Activated CD4-positive, alpha-beta T cell treated with anti-CD3 and anti-CD28 coated beads, Interleukin-2, amount 10 ng/mL, durations not matched to agents 7 days and 5 days (primary cell): ENCODE results near the gene CACNA2D4. TPM values are rescaled to one million over a fixed set of nuclear protein-coding genes. Genes with fewer than 3 reads are reported as not detected.

Experiments used
- CTCF ChIA-PET: fragments of 350-600 bp; sonication (Branson Sonifier 250); formaldehyde crosslinking; loops from one replicate; lab custom pipeline; 2021; ENCODE audit warnings: antibody characterized with exemption; lab: Charles Lee
- POLR2A ChIA-PET: fragments of 350-600 bp; sonication (Branson Sonifier 250); formaldehyde crosslinking; loops from one replicate; lab custom pipeline; 2021; ENCODE audit warnings: antibody characterized with exemption; lab: Charles Lee
- DNase-seq: peaks from one replicate; pipeline ENCODE4 v3.0.0-alpha.2; 2020
- H3K27ac Mint-ChIP-seq: one replicate; pipeline ENCODE4 v1.8.0; 2021; ENCODE audit warnings: mild to moderate bottlenecking, moderate library complexity, mixed read lengths
- H3K27me3 Mint-ChIP-seq: one replicate; pipeline ENCODE4 v1.8.0; 2021; ENCODE audit warnings: mixed read lengths
- H3K36me3 Mint-ChIP-seq: one replicate; pipeline ENCODE4 v1.8.0; 2021; ENCODE audit warnings: low read depth, mixed read lengths
- H3K4me1 Mint-ChIP-seq: one replicate; pipeline ENCODE4 v1.8.0; 2021; ENCODE audit warnings: mixed read lengths
- H3K4me3 Mint-ChIP-seq: one replicate; pipeline ENCODE4 v1.8.0; 2021; ENCODE audit warnings: mild to moderate bottlenecking, moderate library complexity, mixed read lengths
- H3K9me3 Mint-ChIP-seq: one replicate; pipeline ENCODE4 v1.8.0; 2021; ENCODE audit warnings: mixed read lengths
- total RNA-seq, 2 experiments: library from RNA; stranded (reverse); gene quantifications; one replicate each; pipeline ENCODE4 v1.2.3, GENCODE V29; 2021

Gene CACNA2D4
- total RNA-seq, 2 experiments from 2014 or later: 12.9 to 16.4 TPM

DNA sequence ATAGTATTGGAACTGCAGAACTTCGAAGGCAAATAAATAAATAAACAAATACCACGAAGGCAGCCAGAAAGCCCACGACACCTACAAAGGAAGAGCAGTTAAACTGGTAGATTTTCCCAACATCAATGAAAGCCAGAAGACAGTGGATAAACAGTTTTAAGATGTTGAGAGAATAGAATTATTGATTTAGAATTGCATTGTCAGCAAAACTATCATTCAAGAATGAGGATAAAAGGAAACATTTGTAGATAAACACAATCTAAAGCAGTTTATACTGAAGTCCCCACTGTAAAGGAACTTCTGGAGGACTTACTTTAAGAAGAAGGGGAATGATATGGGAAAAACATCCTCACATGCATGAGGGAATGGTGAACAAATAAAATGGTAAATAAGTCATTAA is 29.5 kb downstream of the CACNA2D4 start:
- ChIA-PET CTCF (no interaction called here), POLR2A (no interaction called here)
- peaks cover 9% of the 10 kb centered on the region for H3K9me3 Mint-ChIP-seq
- H3K4me3 Mint-ChIP-seq: no peak overlapping the region
- H3K36me3 Mint-ChIP-seq: no peaks in the 10 kb centered on the region
- no peak for DNase-seq
- H3K4me1 Mint-ChIP-seq: no peaks in the 10 kb centered on the region
- peaks cover 24% of the 10 kb centered on the region for H3K27me3 Mint-ChIP-seq
- H3K27ac Mint-ChIP-seq: no peak overlapping the region

DNA sequence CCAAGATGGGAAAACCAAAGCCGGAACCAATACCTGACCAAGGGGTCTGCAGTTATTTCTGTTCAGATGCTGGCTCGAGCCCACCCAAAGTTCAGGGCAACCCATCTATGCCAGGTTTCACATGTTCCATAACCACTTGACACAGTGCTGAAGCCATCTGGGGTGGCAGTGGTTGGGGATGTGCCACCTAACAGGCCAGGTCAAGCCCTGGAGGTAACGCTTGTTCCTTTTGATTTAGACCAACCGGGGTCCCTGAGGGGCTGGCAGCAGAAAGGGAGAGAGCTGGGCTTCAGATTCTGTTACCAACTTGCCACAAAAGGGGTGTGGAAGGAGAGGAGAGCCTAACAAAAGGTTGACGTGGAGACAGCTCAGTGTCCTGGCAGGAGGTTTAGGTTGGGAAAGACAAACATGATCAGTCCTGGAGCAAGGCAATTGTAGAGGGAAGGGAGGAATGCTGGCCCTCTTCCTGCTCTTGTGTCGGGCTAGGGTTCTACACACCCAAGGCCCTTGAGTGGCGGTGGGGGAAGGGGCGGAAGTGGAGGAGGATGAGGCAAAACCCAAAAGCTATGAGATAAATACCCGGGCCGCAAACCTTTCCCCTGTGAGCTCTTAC is 31.9 kb downstream of the CACNA2D4 start:
- ChIA-PET POLR2A (no interaction called here), CTCF (interaction anchor here (1.0 kb wide), 1 partner anchor 9 kb away, joined by 3 read pairs; no protein-coding TSS in a partner anchor)
- Mint-ChIP-seq H3K36me3 (no peaks in the 10 kb centered on the region), H3K4me1 (no peaks in the 10 kb centered on the region), H3K27ac (no peak overlapping the region), H3K9me3 (peaks cover 5% of the 10 kb centered on the region), H3K27me3 (peaks cover 16% of the 10 kb centered on the region), H3K4me3 (no peak overlapping the region)
- DNase-seq: no peak

DNA sequence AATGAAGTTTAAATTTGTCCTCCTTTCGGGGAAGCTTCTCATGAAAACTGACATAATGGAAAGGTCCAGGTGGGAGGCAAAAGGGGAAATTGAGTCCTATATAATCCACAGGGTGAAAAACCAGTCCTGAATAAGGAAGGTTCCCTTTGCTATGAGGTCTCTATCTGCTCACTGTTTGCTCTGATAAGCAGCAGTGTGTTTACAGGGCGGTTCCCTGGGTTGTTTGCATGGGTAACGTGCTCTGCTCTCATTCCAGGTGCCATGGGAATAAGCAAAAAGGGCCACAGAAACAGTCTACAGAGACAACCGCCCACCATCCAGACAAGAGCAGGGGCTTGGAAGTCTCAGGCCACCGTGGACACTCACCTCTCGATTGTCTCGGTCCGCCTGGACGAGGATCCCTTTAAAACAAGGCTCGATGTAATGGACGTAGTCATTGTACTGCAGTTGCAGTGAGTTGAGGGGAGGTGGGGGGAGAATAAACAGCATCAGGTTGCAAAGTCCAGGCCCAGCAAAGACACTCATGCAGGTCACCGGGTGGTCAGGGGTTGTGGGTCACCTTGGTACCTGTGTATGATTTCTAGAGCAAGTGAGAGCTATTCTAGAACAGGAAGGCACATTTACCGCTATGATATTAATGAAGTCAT is 32.7 kb downstream of the CACNA2D4 start:
- Mint-ChIP-seq H3K27ac (no peak overlapping the region), H3K9me3 (peaks cover under 1% of the 10 kb centered on the region), H3K4me3 (no peak overlapping the region), H3K27me3 (peaks cover 13% of the 10 kb centered on the region), H3K36me3 (no peaks in the 10 kb centered on the region), H3K4me1 (no peaks in the 10 kb centered on the region)
- DNase-seq: no peak
- CTCF ChIA-PET: no interaction called here
- POLR2A ChIA-PET: no interaction called here

DNA sequence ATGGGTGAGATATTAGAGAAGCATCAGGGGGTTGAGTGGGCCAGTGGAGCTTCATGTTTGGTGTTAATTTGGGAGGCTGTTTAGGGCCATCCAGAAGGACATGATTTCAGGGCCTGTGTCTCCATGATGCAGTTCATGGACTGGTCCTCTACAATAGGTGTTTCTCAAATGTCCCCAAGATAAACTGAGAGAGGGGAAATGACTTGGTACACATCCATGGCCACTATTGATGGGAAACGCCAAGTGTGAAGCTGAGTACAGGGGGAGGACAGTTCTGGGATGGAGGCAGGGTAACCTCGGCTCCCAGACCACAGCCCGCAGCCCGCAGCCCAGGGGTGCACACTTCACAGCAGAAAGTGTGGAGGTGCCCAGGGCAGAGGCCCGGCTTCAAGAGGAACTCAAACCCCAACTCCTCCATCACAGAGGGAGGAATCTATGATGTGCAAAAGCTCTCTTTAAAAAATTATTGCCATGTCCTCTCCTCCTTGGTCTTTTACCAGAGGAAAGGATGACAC is 33.3 kb downstream of the CACNA2D4 start:
- CTCF ChIA-PET: no interaction called here
- POLR2A ChIA-PET: no interaction called here

DNA sequence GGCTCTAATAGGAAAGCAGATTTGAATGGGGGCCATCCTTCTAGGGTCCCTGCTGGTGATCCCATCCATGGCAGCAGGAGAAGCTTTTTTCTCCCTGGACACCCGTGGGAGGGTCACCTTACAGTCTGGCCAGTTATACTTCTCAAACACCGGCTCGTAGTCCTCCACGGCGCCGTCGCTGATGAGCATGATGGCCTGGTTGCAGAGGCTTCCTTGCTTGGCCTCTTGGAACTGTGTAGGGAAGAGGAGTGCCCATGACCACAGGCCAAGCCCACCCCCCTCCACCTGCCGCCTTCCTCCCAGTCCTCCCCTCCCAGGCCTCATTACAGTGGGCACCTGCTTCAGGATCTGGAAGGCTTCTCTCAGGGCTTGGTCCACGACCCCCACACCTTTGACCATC is 33.8 kb downstream of the CACNA2D4 start:
- no peak overlapping the region for H3K27ac Mint-ChIP-seq
- H3K27me3 Mint-ChIP-seq: peaks cover 13% of the 10 kb centered on the region
- ChIA-PET POLR2A (no interaction called here), CTCF (no interaction called here)
- no peak for DNase-seq
- no peaks in the 10 kb centered on the region for H3K9me3 Mint-ChIP-seq
- H3K4me1 Mint-ChIP-seq: no peaks in the 10 kb centered on the region
- H3K36me3 Mint-ChIP-seq: no peaks in the 10 kb centered on the region
- no peak overlapping the region for H3K4me3 Mint-ChIP-seq

More for the DNA sequence above, 33.3 kb downstream of the CACNA2D4 start:
- H3K27ac Mint-ChIP-seq: no peak overlapping the region
- H3K27me3 Mint-ChIP-seq: peaks cover 13% of the 10 kb centered on the region
- H3K36me3 Mint-ChIP-seq: no peaks in the 10 kb centered on the region
- H3K4me3 Mint-ChIP-seq: no peak overlapping the region
- H3K9me3 Mint-ChIP-seq: no peaks in the 10 kb centered on the region
- no peaks in the 10 kb centered on the region for H3K4me1 Mint-ChIP-seq
- no peak for DNase-seq

DNA sequence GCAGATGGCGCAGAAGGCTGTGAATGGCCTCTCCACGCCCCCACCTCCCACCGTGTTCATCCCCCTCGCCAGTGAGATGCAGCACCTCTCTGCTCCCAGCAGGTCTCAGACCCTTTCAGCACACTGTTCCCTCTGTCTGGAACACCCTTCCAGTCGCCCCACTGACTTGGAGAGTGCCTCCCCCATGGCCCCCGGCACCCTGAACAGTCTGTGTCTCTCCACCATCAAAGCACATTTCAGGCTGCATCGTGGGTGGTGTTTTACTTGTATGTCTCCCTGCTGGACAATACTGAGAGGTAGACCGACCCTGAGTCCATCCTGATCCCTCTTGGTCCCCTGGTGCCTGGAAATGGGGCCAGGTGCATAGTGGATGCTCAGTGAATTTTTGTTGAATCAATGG is 34.9 kb downstream of the CACNA2D4 start:
- no peaks in the 10 kb centered on the region for H3K9me3 Mint-ChIP-seq

DNA sequence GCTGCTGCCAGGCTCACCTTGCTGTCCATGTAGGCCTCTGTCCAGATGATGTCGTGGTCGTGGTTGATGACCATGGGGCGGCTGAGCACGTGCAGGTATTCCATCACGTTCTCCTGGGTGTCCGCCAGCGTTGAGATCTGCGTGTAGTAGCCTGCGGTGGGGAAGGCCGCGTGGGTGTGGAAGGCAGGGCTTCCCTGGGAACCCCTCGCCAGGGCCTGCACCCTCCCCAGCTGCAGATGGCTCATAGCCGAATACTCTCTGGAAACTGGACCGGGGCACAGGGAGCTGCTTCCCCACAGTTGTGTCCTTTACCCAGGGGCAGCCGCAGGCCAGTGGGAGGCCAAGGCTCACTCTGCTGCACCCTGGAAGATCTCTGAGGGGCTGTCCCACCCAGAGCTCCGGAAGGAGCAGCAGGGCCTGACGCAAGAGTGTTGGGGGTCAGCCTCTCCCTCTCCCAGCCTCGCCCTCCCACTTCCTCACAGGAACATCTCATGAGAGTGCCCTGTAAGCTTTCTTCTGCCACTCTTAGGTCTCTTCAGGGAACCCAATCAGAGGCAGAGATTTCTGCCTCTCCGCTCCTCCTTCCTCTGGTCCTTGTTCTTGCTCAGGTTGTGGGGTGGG is 35.5 kb downstream of the CACNA2D4 start:
- Mint-ChIP-seq H3K36me3 (no peaks in the 10 kb centered on the region), H3K27ac (no peak overlapping the region), H3K4me1 (no peaks in the 10 kb centered on the region), H3K9me3 (no peaks in the 10 kb centered on the region), H3K4me3 (no peak overlapping the region), H3K27me3 (peaks cover 5% of the 10 kb centered on the region)
- ChIA-PET CTCF (interaction anchor here (1.0 kb wide), 1 partner anchor 9 kb away, joined by 4 read pairs; no protein-coding TSS in a partner anchor), POLR2A (no interaction called here)
- DNase-seq: no peak

More for the DNA sequence above, 34.9 kb downstream of the CACNA2D4 start:
- Mint-ChIP-seq H3K4me3 (no peak overlapping the region), H3K4me1 (no peaks in the 10 kb centered on the region), H3K36me3 (no peaks in the 10 kb centered on the region), H3K27me3 (peaks cover 5% of the 10 kb centered on the region), H3K27ac (no peak overlapping the region)
- ChIA-PET CTCF (interaction anchor here (1.0 kb wide), 1 partner anchor 9 kb away, joined by 4 read pairs; no protein-coding TSS in a partner anchor), POLR2A (no interaction called here)
- no peak for DNase-seq

DNA sequence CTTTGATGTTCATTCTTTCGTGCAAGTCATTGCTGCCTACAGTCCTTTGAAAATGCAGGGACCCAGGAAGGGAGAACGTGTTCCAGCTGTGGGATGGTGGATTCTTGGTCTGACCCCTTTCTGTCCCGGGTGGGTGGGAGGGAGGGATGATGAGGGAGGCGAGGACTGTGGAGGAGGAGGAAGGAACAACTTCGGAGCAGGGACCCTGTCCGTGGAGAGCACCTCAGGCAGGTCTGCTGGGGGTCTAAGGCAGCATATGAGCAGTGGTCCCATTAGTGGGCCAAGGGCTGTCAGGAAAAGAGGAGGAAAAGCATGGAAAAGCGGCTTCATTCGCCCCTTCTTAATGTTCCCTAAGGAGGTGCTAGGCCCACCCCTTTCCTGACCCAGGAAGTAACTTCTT is 36.0 kb downstream of the CACNA2D4 start:
- no peaks in the 10 kb centered on the region for H3K9me3 Mint-ChIP-seq
- no peaks in the 10 kb centered on the region for H3K4me1 Mint-ChIP-seq
- H3K27me3 Mint-ChIP-seq: peaks cover under 1% of the 10 kb centered on the region
- no peak overlapping the region for H3K27ac Mint-ChIP-seq
- POLR2A ChIA-PET: no interaction called here
- H3K4me3 Mint-ChIP-seq: no peak overlapping the region
- H3K36me3 Mint-ChIP-seq: no peaks in the 10 kb centered on the region
- CTCF ChIA-PET: interaction anchor here (1.0 kb wide), 1 partner anchor 8 kb away, joined by 4 read pairs; no protein-coding TSS in a partner anchor
- DNase-seq: no peak

DNA sequence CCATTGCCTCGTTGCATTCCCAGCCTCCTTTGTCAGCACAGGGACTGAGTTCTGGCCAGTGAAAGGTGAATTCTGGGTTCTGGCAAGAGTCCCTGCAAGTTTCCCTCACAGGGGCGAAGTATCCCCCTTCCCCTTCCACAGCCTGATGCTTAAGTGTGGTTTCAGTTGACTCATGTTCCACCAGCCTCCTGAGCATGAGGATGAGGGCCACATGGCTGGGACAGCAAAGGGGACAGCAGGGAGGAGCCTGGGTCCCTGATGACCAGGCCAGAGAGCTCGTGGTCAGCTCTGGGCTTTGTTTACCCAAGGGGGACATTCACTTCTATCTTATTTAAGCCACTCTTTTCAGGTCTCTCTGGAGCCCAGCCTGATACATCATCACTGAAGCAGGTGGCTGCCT is 36.5 kb downstream of the CACNA2D4 start:
- no peaks in the 10 kb centered on the region for H3K27me3 Mint-ChIP-seq
- ChIA-PET POLR2A (no interaction called here), CTCF (no interaction called here)
- no peak for DNase-seq
- H3K4me3 Mint-ChIP-seq: no peak overlapping the region
- H3K36me3 Mint-ChIP-seq: no peaks in the 10 kb centered on the region
- H3K9me3 Mint-ChIP-seq: no peaks in the 10 kb centered on the region
- H3K4me1 Mint-ChIP-seq: no peaks in the 10 kb centered on the region
- no peak overlapping the region for H3K27ac Mint-ChIP-seq

DNA sequence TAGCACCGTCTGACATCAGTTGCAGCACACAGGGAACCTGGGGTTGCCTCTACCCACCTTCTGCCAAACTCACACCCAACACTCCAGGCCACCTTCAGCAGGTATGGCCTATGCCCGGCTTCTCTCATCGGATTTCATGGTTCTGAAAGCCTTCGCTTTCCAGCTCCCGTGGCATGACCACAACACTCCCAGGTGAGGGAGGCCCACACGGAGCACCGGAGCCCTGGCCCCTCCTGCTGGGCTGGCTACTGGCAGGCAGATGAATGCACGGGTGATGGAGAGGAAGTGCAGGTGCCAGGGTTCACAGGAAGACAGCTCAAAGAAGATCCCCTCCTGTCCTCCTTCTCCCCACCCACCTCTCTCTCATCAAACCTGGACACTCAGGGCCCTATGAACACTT is 37.2 kb downstream of the CACNA2D4 start:
- DNase-seq: no peak
- H3K9me3 Mint-ChIP-seq: no peaks in the 10 kb centered on the region
- CTCF ChIA-PET: no interaction called here
- no peaks in the 10 kb centered on the region for H3K27me3 Mint-ChIP-seq
- no peaks in the 10 kb centered on the region for H3K4me1 Mint-ChIP-seq
- POLR2A ChIA-PET: no interaction called here
- no peak overlapping the region for H3K27ac Mint-ChIP-seq
- H3K4me3 Mint-ChIP-seq: no peak overlapping the region
- H3K36me3 Mint-ChIP-seq: no peaks in the 10 kb centered on the region

DNA sequence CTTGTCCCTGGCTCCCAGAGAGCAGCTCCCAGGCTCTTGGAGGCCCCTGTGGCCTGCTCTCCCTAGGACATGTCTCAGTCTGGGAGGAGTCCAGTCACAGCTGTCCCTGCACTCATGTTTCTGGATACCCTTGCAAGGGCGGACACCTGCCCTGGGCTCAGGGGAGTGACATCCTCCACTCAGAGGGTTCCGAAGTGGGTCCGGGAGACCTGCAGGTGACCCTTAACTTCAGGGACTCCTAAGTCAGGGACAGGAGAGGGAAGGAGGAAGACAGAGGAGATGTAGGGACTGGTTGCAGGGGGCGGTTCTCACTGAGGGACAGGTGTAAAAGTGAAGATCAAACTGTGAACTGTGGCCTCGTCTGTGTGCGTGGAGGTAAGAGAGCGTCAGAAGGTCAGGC is 37.6 kb downstream of the CACNA2D4 start:
- no peaks in the 10 kb centered on the region for H3K27me3 Mint-ChIP-seq
- no peak overlapping the region for H3K4me3 Mint-ChIP-seq
- DNase-seq: no peak
- H3K4me1 Mint-ChIP-seq: no peaks in the 10 kb centered on the region
- H3K27ac Mint-ChIP-seq: peak overlapping the region; percentile 36
- POLR2A ChIA-PET: no interaction called here
- no peaks in the 10 kb centered on the region for H3K9me3 Mint-ChIP-seq
- no peaks in the 10 kb centered on the region for H3K36me3 Mint-ChIP-seq
- CTCF ChIA-PET: no interaction called here

DNA sequence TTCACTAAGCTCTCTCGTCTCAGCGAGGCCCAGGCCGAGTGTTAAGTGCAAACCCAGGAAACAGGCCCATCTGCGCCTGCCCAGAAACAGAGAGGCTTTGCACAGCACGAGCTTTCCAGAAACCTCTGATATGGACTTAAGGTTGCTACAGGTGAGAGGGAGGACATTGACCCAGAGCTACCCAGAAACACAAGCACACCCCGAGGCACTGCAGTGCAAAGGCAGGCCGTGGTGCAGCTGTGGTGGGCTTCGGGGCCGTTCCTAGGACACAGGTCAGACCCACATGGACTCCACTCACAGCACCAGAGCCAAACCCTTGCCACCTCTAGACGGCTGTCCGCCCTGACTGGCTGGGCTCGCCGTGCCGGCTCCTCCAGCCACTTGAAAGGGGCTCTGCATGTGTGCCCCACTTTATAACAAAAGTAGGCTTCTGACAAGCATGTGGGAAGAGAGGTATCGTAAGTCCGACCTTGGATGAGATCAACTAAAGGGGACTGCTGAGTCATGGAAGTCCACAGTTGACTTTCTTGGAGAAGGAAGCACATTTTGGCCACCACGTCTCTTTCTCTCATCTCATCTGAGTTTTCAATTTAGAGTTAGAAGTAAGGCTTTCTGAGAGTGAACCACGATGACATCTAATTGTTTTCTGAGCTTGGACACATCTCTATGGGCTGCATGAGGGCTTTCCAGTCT is 38.2 kb downstream of the CACNA2D4 start:
- CTCF ChIA-PET: no interaction called here
- POLR2A ChIA-PET: no interaction called here
- Mint-ChIP-seq H3K4me3 (no peak overlapping the region), H3K27me3 (no peaks in the 10 kb centered on the region), H3K27ac (no peak overlapping the region), H3K4me1 (no peaks in the 10 kb centered on the region), H3K36me3 (no peaks in the 10 kb centered on the region), H3K9me3 (no peaks in the 10 kb centered on the region)
- no peak for DNase-seq

DNA sequence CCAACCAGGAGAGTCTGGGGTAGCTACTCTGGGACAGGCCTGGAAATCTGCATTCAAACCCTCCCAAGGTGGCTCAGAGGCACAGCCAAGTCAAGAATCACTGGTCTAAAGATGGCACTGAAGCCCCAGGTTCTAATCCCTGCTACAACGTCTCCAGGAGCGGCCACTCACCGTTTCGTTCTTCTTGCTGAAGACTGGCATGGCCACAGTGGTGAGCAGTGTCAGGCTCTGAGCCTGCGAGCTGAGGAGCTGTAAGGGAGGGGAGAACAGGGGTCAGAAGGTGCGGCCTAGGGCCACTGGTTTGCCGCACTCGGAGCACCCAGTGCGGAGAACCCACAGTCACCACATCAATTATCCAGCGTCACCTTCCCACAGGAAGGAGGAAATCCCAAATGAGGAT is 38.8 kb downstream of the CACNA2D4 start:
- no peak overlapping the region for H3K27ac Mint-ChIP-seq
- DNase-seq: no peak
- no peaks in the 10 kb centered on the region for H3K36me3 Mint-ChIP-seq
- ChIA-PET CTCF (no interaction called here), POLR2A (no interaction called here)
- no peak overlapping the region for H3K4me3 Mint-ChIP-seq
- H3K27me3 Mint-ChIP-seq: no peaks in the 10 kb centered on the region
- no peaks in the 10 kb centered on the region for H3K4me1 Mint-ChIP-seq
- no peaks in the 10 kb centered on the region for H3K9me3 Mint-ChIP-seq
